CD4-positive, alpha-beta T cell (primary cell): Measurements from ENCODE around the gene MMP13. TPM values are rescaled to one million over a fixed set of nuclear protein-coding genes. Genes with fewer than 3 reads are reported as not detected.

ENCODE experiments used
- ATAC-seq: fragments of 200-7000 bp; cut with Tn5 transposase; one replicate; pipeline ENCODE4 v1.10.0; 2022; ENCODE audit warnings: mild to moderate bottlenecking; ENCODE audit not compliant: poor library complexity
- CTCF ChIA-PET: fragments of 350-600 bp; sonication (Branson Sonifier 250); formaldehyde crosslinking; loops from one replicate; lab custom pipeline; 2021; ENCODE audit warnings: antibody characterized with exemption, inconsistent platforms; lab: Charles Lee
- POLR2A ChIA-PET: fragments of 350-600 bp; sonication (Branson Sonifier 250); formaldehyde crosslinking; loops from one replicate; lab custom pipeline; 2021; ENCODE audit warnings: antibody characterized with exemption, inconsistent platforms; lab: Charles Lee
- DNase-seq, 14 experiments: peaks; one replicate each; pipeline ENCODE4 v3.0.0-alpha.2; 2013 to 2020; ENCODE audit warnings: mixed read lengths in 2 of 14
- H3K27ac ChIP-seq, 2 donors: one replicate each; pipeline versions ENCODE4 v1.5.1 to v1.7.0; 2013; ENCODE audit warnings: low read length in 2 of 2, low read depth in 1 of 2, mild to moderate bottlenecking in 1 of 2
- H3K27me3 ChIP-seq, 2 experiments: 1 replicate in 1 of 2; 2 replicates in 1 of 2; pipeline versions ENCODE4 v1.6.1 to v1.7.0; 2013; ENCODE audit warnings: low read length in 2 of 2, control low read depth in 1 of 2, mild to moderate bottlenecking in 1 of 2, moderate library complexity in 1 of 2; ENCODE audit not compliant: insufficient read depth in 2 of 2, control insufficient read depth in 1 of 2
- H3K36me3 ChIP-seq: one replicate; pipeline ENCODE4 v1.6.1; 2013; ENCODE audit warnings: low read length, control low read depth; ENCODE audit not compliant: insufficient read depth
- H3K4me1 ChIP-seq: one replicate; pipeline ENCODE4 v1.6.1; 2013; ENCODE audit warnings: low read length, control low read depth; ENCODE audit not compliant: insufficient read depth
- H3K4me3 ChIP-seq: one replicate; pipeline ENCODE4 v1.5.1; 2013; ENCODE audit warnings: mild to moderate bottlenecking, low read length, moderate library complexity
- H3K9me3 ChIP-seq, 2 experiments: 1 replicate in 1 of 2; 2 replicates in 1 of 2; pipeline versions ENCODE4 v1.6.1 to v1.7.0; 2013; ENCODE audit warnings: low read length in 2 of 2, mild to moderate bottlenecking in 2 of 2, control low read depth in 1 of 2, moderate library complexity in 1 of 2; ENCODE audit not compliant: control insufficient read depth in 1 of 2, insufficient read depth in 1 of 2
- H3K27ac Mint-ChIP-seq: one replicate; pipeline ENCODE4 v1.8.0; 2020; ENCODE audit warnings: mixed read lengths
- H3K27me3 Mint-ChIP-seq: one replicate; pipeline ENCODE4 v1.8.0; 2021; ENCODE audit warnings: mixed read lengths
- H3K36me3 Mint-ChIP-seq: one replicate; pipeline ENCODE4 v1.8.0; 2021; ENCODE audit warnings: low read depth, mixed read lengths
- H3K4me1 Mint-ChIP-seq: one replicate; pipeline ENCODE4 v1.8.0; 2021; ENCODE audit warnings: low read depth, mixed read lengths
- H3K4me3 Mint-ChIP-seq: one replicate; pipeline ENCODE4 v1.8.0; 2020; ENCODE audit warnings: mild to moderate bottlenecking, mixed read lengths
- H3K9me3 Mint-ChIP-seq: one replicate; pipeline ENCODE4 v1.8.0; 2020; ENCODE audit warnings: mixed read lengths
- CTCF ChIP-seq: fragments of 200-600 bp; IDR thresholded peaks from one replicate; pipeline ENCODE4 v1.8.0; 2022; ENCODE audit warnings: antibody characterized with exemption, mild to moderate bottlenecking
- intact Hi-C, 2 experiments: fragments of 100-400 bp; cut with DNase I in 1 of 2; cut with micrococcal nuclease in 1 of 2; formaldehyde crosslinking; loops; one replicate each; pipeline versions ENCODE4 v1.15.1 to v1.9.0; 2023 to 2025; cut with DNase I, micrococcal nuclease
- total RNA-seq, 174 experiments: library from RNA in 2 of 174; stranded (reverse) in 2 of 174; gene quantifications; one replicate each; pipeline ENCODE4 v1.2.3 and lab custom pipeline; 2021 to 2026

Gene MMP13
- total RNA-seq, 2 experiments from 2014 or later: not detected

- peaks cover 5% of the 10 kb centered on the region for H3K27me3 Mint-ChIP-seq
Observed at GRCh38 chr11:102957953-102958352, 2.4 kb upstream of the MMP13 start.

GRCh38 chr11:102950622-102951081 is 4.9 kb downstream of the MMP13 start:
- ATAC-seq (no peak), DNase-seq (no peak)
- ChIA-PET CTCF (no interaction called here), POLR2A (no interaction called here)
- H3K4me1 Mint-ChIP-seq: no peaks in the 10 kb centered on the region
- no peaks in the 10 kb centered on the region for H3K9me3 ChIP-seq
- H3K4me3 ChIP-seq: no peak overlapping the region
- H3K27ac ChIP-seq: no peak overlapping the region
- H3K27me3 ChIP-seq: peaks cover 0 to 5% of the 10 kb centered on the region in 2 experiments
- no peaks in the 10 kb centered on the region for H3K9me3 Mint-ChIP-seq
- H3K4me3 Mint-ChIP-seq: no peak overlapping the region
- H3K36me3 ChIP-seq: no peaks in the 10 kb centered on the region
- no peaks in the 10 kb centered on the region for H3K36me3 Mint-ChIP-seq
- intact Hi-C loops: no loop called here
- no peak for TF ChIP-seq CTCF
- no peaks in the 10 kb centered on the region for H3K4me1 ChIP-seq
- no peak overlapping the region for H3K27ac Mint-ChIP-seq
- H3K27me3 Mint-ChIP-seq: no peaks in the 10 kb centered on the region

More at GRCh38 chr11:102957953-102958352, 2.4 kb upstream of the MMP13 start:
- DNase-seq: no peak
- TF ChIP-seq CTCF: no peak
- Histone ChIP-seq H3K4me1 (no peaks in the 10 kb centered on the region), H3K9me3 (no peaks in the 10 kb centered on the region), H3K27me3 (no peaks in the 10 kb centered on the region), H3K27ac (no peak overlapping the region), H3K36me3 (no peaks in the 10 kb centered on the region), H3K4me3 (no peak overlapping the region)
- ChIA-PET CTCF (no interaction called here), POLR2A (no interaction called here)
- Mint-ChIP-seq H3K27ac (no peak overlapping the region), H3K4me1 (no peaks in the 10 kb centered on the region), H3K4me3 (no peak overlapping the region), H3K36me3 (no peaks in the 10 kb centered on the region), H3K9me3 (no peaks in the 10 kb centered on the region)
- intact Hi-C loops: no loop called here
- no peak for ATAC-seq

- CTCF ChIA-PET: no interaction called here
- no peaks in the 10 kb centered on the region for H3K4me1 ChIP-seq
Observed at GRCh38 chr11:102946237-102946636, 9.3 kb downstream of the MMP13 start.

More at GRCh38 chr11:102946237-102946636, 9.3 kb downstream of the MMP13 start:
- Mint-ChIP-seq H3K27me3 (peaks cover 10% of the 10 kb centered on the region), H3K4me1 (peaks cover under 1% of the 10 kb centered on the region), H3K27ac (no peak overlapping the region), H3K9me3 (no peaks in the 10 kb centered on the region), H3K36me3 (no peaks in the 10 kb centered on the region), H3K4me3 (no peak overlapping the region)
- ATAC-seq (no peak), DNase-seq (no peak)
- Histone ChIP-seq H3K9me3 (no peaks in the 10 kb centered on the region), H3K36me3 (no peaks in the 10 kb centered on the region), H3K27ac (no peak overlapping the region), H3K27me3 (peaks cover 0 to 5% of the 10 kb centered on the region in 2 experiments), H3K4me3 (no peak overlapping the region)
- POLR2A ChIA-PET: interaction anchor here (0.5 kb wide), 1 partner anchor 55 kb away, joined by 3 read pairs; no protein-coding TSS in a partner anchor
- no peak for TF ChIP-seq CTCF
- intact Hi-C loops: loop anchor here in 1 of 2 experiments (10.0 kb wide), 1 partner anchor 581 kb away; no protein-coding TSS in a partner anchor
